HG03095 (cell line): Measurements from ENCODE around the gene C1orf198.

Experiments used
- ATAC-seq: cut with Tn5 transposase; IDR thresholded peaks from one replicate; pipeline ENCODE4 v1.9.1; 2021; ENCODE audit warnings: moderate library complexity; ENCODE audit not compliant: unreplicated experiment

C1orf198 gene

GRCh38 chr1:230894032-230894431, 25.7 kb upstream of the C1orf198 start:
- no peak for ATAC-seq

GRCh38 chr1:230892018-230892491, 23.7 kb upstream of the C1orf198 start:
- ATAC-seq, result no peak

GRCh38 chr1:230891413-230891812, 23.1 kb upstream of the C1orf198 start:
- ATAC-seq, result no peak

GRCh38 chr1:230884646-230885045, 16.3 kb upstream of the C1orf198 start:
- no peak for ATAC-seq

GRCh38 chr1:230883967-230884366, 15.6 kb upstream of the C1orf198 start:
- ATAC-seq, result no peak

- no peak for ATAC-seq
Observed at GRCh38 chr1:230879778-230880177, 11.5 kb upstream of the C1orf198 start.

GRCh38 chr1:230878591-230878990, 10.3 kb upstream of the C1orf198 start:
- no peak for ATAC-seq

GRCh38 chr1:230877924-230878590, 9.7 kb upstream of the C1orf198 start:
- ATAC-seq, result no peak

GRCh38 chr1:230877146-230877923, 9.0 kb upstream of the C1orf198 start:
- no peak for ATAC-seq

- no peak for ATAC-seq
Observed at GRCh38 chr1:230876660-230877059, 8.3 kb upstream of the C1orf198 start.

- ATAC-seq, result no peak
Observed at GRCh38 chr1:230875370-230875769, 7.0 kb upstream of the C1orf198 start.

GRCh38 chr1:230870916-230871315, 2.6 kb upstream of the C1orf198 start:
- no peak for ATAC-seq

GRCh38 chr1:230869500-230869899, 1.2 kb upstream of the C1orf198 start:
- no peak for ATAC-seq

GRCh38 chr1:230868736-230869385, 540 bp upstream of the C1orf198 start:
- peak; percentile 45 for ATAC-seq

GRCh38 chr1:230867101-230867902, 1.0 kb downstream of the C1orf198 start:
- no peak for ATAC-seq

- ATAC-seq, result no peak
Observed at GRCh38 chr1:230866171-230867070, 1.9 kb downstream of the C1orf198 start.

GRCh38 chr1:230865062-230865817, 3.1 kb downstream of the C1orf198 start:
- no peak for ATAC-seq

GRCh38 chr1:230864441-230864840, 3.9 kb downstream of the C1orf198 start:
- ATAC-seq, result no peak

GRCh38 chr1:230863449-230863848, 4.9 kb downstream of the C1orf198 start:
- ATAC-seq, result no peak
